Kidney epithelial cell (primary cell): ENCODE results near the gene CAMK2D. TPM values are rescaled to one million over a fixed set of nuclear protein-coding genes. Genes with fewer than 3 reads are reported as not detected.

Experiments
- DNase-seq: peaks from one replicate; pipeline ENCODE4 v3.0.0-alpha.2; 2010; ENCODE audit warnings: low read depth
- H3K27me3 ChIP-seq: 2 replicates; pipeline ENCODE4 v1.6.0; 2011; ENCODE audit warnings: low read length; ENCODE audit not compliant: control insufficient read depth, insufficient read depth
- H3K36me3 ChIP-seq: 2 replicates; pipeline ENCODE4 v1.5.1; 2011; ENCODE audit warnings: low read length; ENCODE audit not compliant: control insufficient read depth, insufficient read depth
- H3K4me3 ChIP-seq: 2 replicates; pipeline ENCODE4 v1.5.1; 2011; ENCODE audit warnings: low read depth, mild to moderate bottlenecking, control low read depth, low read length
- total RNA-seq: library from RNA; depleted of rRNA; stranded (reverse); fragments of >200 nt; gene quantifications from 2 replicates; pipeline ENCODE4 v1.2.3, GENCODE V29; 2015
- TF ChIP-seq, protein P1 (sequence below): IDR thresholded peaks from 2 replicates; pipeline ENCODE4 v1.5.1; 2011; ENCODE audit warnings: mild to moderate bottlenecking, moderate library complexity, low read length, control low read depth, inconsistent platforms; ENCODE audit not compliant: insufficient read depth, poor library complexity, severe bottlenecking

The CAMK2D gene
- total RNA-seq, 1 donor from 2014 or later: 36.2 TPM

DNA sequence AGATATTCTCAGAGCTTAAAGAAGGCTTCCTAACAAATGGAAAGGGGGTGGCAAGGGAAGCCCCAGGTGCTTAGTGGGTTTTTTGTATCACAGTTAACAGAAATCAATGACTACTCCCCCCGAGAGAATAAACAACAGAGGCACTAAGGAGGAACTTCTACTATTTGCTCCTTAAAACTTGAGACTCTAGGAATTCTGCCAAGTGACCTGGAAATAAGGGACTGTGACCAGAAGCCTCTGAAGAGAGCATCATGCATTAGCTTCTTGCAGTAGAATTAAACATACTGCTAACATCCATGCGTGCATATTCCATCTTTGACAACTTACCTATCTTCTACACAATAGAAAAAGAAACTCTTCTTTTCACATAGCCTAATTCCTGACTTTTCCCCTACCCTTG, 86.8 kb downstream of the CAMK2D start:
- no peak for DNase-seq
- Histone ChIP-seq H3K4me3 (no peak overlapping the region), H3K27me3 (no peaks in the 10 kb centered on the region), H3K36me3 (peaks cover 2% of the 10 kb centered on the region)
- TF ChIP-seq, protein P1, sequence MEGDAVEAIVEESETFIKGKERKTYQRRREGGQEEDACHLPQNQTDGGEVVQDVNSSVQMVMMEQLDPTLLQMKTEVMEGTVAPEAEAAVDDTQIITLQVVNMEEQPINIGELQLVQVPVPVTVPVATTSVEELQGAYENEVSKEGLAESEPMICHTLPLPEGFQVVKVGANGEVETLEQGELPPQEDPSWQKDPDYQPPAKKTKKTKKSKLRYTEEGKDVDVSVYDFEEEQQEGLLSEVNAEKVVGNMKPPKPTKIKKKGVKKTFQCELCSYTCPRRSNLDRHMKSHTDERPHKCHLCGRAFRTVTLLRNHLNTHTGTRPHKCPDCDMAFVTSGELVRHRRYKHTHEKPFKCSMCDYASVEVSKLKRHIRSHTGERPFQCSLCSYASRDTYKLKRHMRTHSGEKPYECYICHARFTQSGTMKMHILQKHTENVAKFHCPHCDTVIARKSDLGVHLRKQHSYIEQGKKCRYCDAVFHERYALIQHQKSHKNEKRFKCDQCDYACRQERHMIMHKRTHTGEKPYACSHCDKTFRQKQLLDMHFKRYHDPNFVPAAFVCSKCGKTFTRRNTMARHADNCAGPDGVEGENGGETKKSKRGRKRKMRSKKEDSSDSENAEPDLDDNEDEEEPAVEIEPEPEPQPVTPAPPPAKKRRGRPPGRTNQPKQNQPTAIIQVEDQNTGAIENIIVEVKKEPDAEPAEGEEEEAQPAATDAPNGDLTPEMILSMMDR: no peak

DNA sequence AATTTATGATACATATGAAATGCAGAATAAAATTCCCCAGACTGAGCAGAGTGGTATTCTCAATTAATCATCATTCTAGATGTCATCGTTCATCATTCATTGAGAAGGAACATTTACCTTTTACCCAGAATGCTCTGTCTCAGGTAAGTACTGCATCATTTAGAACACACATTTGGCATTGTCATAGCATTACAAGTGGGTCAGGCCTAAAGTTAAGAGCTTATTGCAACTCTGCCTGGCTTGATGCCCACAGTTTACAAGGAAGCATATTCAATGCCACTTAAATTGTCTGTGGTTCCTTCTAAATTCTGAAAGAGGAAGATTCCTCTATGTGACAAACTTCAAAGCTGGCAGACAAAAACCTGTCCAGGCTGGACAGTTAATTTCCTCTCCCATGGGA, 87.3 kb downstream of the CAMK2D start:
- Histone ChIP-seq H3K27me3 (no peaks in the 10 kb centered on the region), H3K36me3 (peaks cover 2% of the 10 kb centered on the region), H3K4me3 (no peak overlapping the region)
- no peak for DNase-seq
- TF ChIP-seq, protein P1: no peak

DNA sequence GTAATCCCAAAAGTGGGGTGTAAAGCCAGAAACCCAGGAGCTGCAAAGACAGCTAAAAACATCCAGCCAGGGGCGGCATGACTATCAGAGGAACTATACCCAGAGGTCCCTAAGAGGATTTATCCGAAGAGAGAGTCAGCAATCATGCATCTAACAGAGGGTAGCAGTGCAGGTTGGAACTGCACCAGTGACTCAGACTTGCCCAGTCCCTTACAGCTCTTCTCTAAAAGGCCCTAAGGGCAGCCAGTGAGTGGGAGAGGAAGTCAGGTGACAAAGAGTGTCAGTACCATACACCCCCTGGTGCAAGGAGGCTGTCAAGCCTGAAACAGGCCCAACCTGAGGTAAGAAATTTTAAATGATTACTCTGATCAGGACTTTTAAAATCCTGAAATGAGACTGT, 88.1 kb downstream of the CAMK2D start:
- Histone ChIP-seq H3K36me3 (peaks cover 2% of the 10 kb centered on the region), H3K27me3 (no peaks in the 10 kb centered on the region), H3K4me3 (no peak overlapping the region)
- TF ChIP-seq, protein P1: no peak
- no peak for DNase-seq

DNA sequence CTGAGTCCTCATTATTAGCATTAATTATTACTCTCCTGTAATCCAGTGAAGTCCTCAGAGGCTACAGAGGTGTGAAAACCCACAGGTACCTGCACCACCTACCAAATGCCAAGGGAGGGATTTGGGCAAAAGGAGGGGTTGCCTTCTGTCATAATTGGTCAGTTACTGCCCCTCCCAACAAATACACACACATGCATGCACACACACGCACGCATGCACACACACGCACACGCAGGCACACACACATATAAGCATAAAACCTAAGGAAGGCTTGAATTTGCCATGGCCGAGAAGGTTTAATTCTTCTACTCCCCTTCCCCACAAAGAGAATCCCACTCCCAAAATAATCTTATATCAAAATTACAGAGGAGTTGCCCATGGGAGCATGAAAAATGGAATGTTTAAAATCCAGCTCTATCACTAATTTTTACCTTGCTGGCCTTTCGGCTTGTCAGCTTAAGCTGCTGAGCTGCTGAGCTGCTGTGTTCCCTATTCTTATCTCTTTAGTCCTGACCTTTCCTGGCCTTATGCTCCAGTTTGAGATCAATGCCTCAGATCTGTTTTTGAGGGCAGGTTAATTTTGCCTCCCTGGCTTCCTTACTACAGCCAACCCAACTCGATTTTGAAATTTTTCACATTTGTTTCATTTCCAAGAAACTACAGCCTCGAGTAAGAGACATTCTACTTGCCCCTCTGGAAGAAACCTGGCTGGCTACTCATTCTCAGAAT, 95.0 kb downstream of the CAMK2D start:
- Histone ChIP-seq H3K4me3 (no peak overlapping the region), H3K27me3 (no peaks in the 10 kb centered on the region), H3K36me3 (no peaks in the 10 kb centered on the region)
- TF ChIP-seq, protein P1: no peak
- no peak for DNase-seq

DNA sequence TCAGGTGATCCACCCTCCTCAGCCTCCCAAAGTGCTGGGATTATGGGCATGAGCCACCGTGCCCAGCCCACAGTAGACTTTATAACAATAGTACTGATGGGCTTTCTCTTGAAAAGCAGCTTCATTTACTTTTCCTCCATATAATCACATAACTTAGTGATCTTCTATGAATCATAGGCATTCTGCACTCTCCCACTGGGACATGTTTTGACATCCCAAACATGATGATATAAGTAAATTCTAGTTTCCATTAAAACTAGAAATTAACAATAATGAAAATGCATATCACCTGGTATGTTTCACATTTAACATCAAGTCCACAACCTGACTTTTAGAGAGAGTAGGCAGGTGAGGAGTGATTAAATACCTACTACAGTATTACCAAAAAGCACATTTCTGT, 96.5 kb downstream of the CAMK2D start:
- Histone ChIP-seq H3K27me3 (no peaks in the 10 kb centered on the region), H3K4me3 (no peak overlapping the region), H3K36me3 (no peaks in the 10 kb centered on the region)
- TF ChIP-seq, protein P1: no peak
- no peak for DNase-seq

DNA sequence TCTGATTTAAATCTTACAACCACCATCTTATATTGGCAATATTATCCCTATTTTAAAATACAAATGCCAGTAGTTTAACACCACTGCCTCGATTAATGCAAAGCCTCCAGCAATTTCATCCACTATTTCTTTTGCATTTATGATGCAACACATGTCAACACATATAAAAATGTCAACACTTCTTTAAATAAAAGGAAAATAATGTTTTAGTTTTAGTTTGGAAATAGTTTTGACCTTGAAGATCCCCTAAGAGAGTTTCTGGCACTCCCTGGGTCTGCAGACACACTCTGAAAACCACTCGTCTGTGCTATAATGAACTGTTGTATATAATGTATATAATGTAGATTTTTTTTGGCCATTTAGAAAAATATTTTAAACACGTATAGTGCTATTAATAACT, 99.0 kb downstream of the CAMK2D start:
- Histone ChIP-seq H3K4me3 (no peak overlapping the region), H3K27me3 (no peaks in the 10 kb centered on the region), H3K36me3 (no peaks in the 10 kb centered on the region)
- no peak for DNase-seq
- TF ChIP-seq, protein P1: no peak
